ENCODE results near the gene CFHR5.
"Not testable (repeated sequence)": the region's sequence is repeated elsewhere in the genome, so short reads cannot be mapped to it uniquely, and the experiment has no call there.

Gene CFHR5

GRCh38 chr1:196977278-196977677 is at the start of gene CFHR5:
Gene CFHR5, plus strand, starts transcription at chr1:196977556. Its CDS starts 109 bp downstream, at chr1:196977665.
- ATAC-seq: no peak
- H3K27me3 Mint-ChIP-seq: no peaks in the 10 kb centered on the region
- H3K9me3 Mint-ChIP-seq: no peaks in the 10 kb centered on the region
- H3K4me1 Mint-ChIP-seq: no peaks in the 10 kb centered on the region
- H3K27ac Mint-ChIP-seq: no peak within 1 kb of the TSS
- H3K4me3 Mint-ChIP-seq: no peak within 1 kb of the TSS
- H3K36me3 Mint-ChIP-seq: no peaks in the 10 kb centered on the region

GRCh38 chr1:196932853-196933252 is 44.5 kb upstream of the CFHR5 start:
- ATAC-seq, H3K4me3 Mint-ChIP-seq, H3K27ac Mint-ChIP-seq, H3K36me3 Mint-ChIP-seq, H3K4me1 Mint-ChIP-seq, H3K9me3 Mint-ChIP-seq, H3K27me3 Mint-ChIP-seq: not testable (repeated sequence)

GRCh38 chr1:196933531-196934189 is 43.7 kb upstream of the CFHR5 start:
- peaks cover 3% of the 10 kb centered on the region for H3K9me3 Mint-ChIP-seq
- no peaks in the 10 kb centered on the region for H3K36me3 Mint-ChIP-seq
- peak; percentile 41 for ATAC-seq
- H3K27ac Mint-ChIP-seq: no peak overlapping the region
- no peaks in the 10 kb centered on the region for H3K27me3 Mint-ChIP-seq
- H3K4me3 Mint-ChIP-seq: no peak overlapping the region
- H3K4me1 Mint-ChIP-seq: no peaks in the 10 kb centered on the region

DNA sequence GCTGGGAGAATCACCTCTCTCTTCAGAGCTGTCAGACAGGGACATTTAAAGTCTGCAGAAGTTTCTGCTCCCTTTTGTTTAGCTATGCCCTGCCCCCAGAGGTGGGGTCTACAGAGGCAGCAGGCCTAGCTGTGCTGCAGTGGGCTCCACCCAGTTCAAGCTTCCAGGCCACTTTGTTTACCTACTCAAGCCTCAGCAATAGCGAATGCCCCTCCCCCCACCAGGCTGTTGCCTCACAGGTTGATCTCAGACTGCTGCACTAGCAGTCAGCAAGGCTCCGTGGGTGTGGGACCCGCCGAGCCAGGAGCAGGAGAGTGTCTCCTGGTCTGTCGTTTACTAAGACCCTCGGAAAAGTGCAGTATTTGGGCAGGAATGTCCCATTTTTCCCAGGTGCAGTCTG is 35.9 kb upstream of the CFHR5 start:
- H3K27ac Mint-ChIP-seq, H3K27me3 Mint-ChIP-seq, H3K9me3 Mint-ChIP-seq, ATAC-seq, H3K36me3 Mint-ChIP-seq, H3K4me3 Mint-ChIP-seq, H3K4me1 Mint-ChIP-seq: not testable (repeated sequence)

- H3K4me3 Mint-ChIP-seq, H3K9me3 Mint-ChIP-seq, H3K4me1 Mint-ChIP-seq, H3K36me3 Mint-ChIP-seq, H3K27me3 Mint-ChIP-seq, ATAC-seq, H3K27ac Mint-ChIP-seq: not testable (repeated sequence)
Measured at GRCh38 chr1:196943568-196943967, 33.8 kb upstream of the CFHR5 start, which contains the start of gene CFHR2. Gene CFHR2, plus strand, starts transcription at chr1:196943738. Its CDS starts 143 bp downstream, at chr1:196943881.

DNA sequence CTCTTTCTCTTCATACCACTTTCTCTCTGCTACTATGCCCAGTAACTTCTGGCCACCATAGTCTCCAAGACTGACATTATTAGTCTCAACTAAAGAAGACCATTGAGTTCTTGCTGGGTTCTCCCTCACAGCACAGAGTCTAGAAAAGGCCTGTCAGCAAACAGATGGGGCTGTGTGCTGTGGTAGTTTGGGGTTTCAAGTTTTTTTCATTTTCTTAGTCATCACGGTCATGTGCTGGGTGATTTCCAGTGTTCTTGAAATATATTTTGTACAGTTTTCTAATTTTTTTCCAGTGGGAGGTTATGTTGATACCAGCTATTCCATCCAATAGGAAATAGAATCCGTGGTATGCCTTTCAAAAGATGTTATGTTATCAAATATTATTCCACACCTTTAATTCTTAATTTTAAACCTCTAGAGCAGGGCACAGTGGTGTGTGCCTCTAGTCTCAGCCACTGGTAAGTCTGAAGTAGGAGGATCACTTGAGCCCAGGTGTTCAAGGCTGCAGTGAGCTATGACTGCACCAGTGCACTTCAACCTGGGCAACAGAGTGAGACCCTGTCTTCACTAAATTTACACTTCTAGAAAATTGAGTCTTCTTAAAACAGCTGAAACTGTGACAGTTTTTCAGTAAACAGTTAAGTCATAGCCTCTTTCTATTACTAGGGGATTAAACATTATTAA is 25.5 kb upstream of the CFHR5 start:
- Mint-ChIP-seq H3K27me3 (no peaks in the 10 kb centered on the region), H3K4me3 (no peak overlapping the region), H3K4me1 (no peaks in the 10 kb centered on the region), H3K9me3 (peaks cover 3% of the 10 kb centered on the region), H3K27ac (no peak overlapping the region), H3K36me3 (no peaks in the 10 kb centered on the region)
- no peak for ATAC-seq

GRCh38 chr1:196954778-196955177 is 22.6 kb upstream of the CFHR5 start:
- no peaks in the 10 kb centered on the region for H3K27me3 Mint-ChIP-seq
- no peak overlapping the region for H3K27ac Mint-ChIP-seq
- peaks cover 3% of the 10 kb centered on the region for H3K9me3 Mint-ChIP-seq
- no peaks in the 10 kb centered on the region for H3K36me3 Mint-ChIP-seq
- H3K4me3 Mint-ChIP-seq: no peak overlapping the region
- no peaks in the 10 kb centered on the region for H3K4me1 Mint-ChIP-seq
- peak; percentile 20 for ATAC-seq

GRCh38 chr1:196955926-196956325 is 21.4 kb upstream of the CFHR5 start:
- no peak for ATAC-seq
- H3K27ac Mint-ChIP-seq: no peak overlapping the region
- no peaks in the 10 kb centered on the region for H3K27me3 Mint-ChIP-seq
- H3K36me3 Mint-ChIP-seq: no peaks in the 10 kb centered on the region
- H3K4me1 Mint-ChIP-seq: no peaks in the 10 kb centered on the region
- H3K9me3 Mint-ChIP-seq: peaks cover 3% of the 10 kb centered on the region
- H3K4me3 Mint-ChIP-seq: no peak overlapping the region

DNA sequence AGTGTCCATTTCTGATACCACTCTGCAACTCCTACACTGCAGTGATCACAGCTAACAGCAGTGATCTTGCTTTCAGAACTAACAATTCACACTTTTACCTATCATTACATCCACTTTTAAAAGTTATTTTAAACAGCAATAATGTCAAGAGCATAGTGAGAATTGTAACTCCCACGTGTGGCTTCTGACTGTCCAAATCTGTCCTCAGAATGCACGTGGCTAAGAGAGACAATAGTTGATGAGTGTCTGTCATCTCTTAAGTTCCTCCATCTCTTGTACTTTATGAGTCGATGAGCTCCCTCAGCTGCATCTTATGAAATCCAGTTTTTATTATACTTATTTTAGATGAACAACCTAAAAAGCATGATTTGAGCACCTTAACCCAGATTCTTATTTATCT is 16.5 kb upstream of the CFHR5 start:
- ATAC-seq: no peak
- Mint-ChIP-seq H3K4me1 (no peaks in the 10 kb centered on the region), H3K36me3 (no peaks in the 10 kb centered on the region), H3K4me3 (no peak overlapping the region), H3K9me3 (peaks cover 3% of the 10 kb centered on the region), H3K27ac (no peak overlapping the region), H3K27me3 (no peaks in the 10 kb centered on the region)

- no peaks in the 10 kb centered on the region for H3K36me3 Mint-ChIP-seq
- H3K27me3 Mint-ChIP-seq: no peaks in the 10 kb centered on the region
- H3K4me3 Mint-ChIP-seq: no peak overlapping the region
- H3K9me3 Mint-ChIP-seq: no peaks in the 10 kb centered on the region
- H3K27ac Mint-ChIP-seq: no peak overlapping the region
- H3K4me1 Mint-ChIP-seq: no peaks in the 10 kb centered on the region
- no peak for ATAC-seq
Measured at GRCh38 chr1:196970182-196970581, 7.2 kb upstream of the CFHR5 start.

DNA sequence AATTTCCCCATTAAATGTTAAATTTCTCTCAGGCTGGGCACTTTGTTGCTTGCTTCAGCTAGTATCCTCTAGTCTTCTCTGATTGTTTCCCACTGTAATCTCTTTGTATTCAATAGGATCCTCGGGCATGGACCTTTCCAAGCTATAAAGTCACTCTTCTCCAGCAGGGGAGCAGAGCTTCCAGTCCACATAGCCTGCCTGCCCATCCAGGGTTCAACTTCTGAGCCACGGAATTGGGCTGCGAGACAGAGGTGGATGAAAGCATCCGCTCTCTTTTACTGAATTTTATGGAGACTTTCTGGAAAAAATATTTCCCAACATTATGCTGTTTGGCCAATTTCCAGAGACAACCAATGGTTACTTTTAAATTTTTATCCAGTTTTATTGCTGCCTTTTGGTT is 1.1 kb upstream of the CFHR5 start:
- no peaks in the 10 kb centered on the region for H3K9me3 Mint-ChIP-seq

DNA sequence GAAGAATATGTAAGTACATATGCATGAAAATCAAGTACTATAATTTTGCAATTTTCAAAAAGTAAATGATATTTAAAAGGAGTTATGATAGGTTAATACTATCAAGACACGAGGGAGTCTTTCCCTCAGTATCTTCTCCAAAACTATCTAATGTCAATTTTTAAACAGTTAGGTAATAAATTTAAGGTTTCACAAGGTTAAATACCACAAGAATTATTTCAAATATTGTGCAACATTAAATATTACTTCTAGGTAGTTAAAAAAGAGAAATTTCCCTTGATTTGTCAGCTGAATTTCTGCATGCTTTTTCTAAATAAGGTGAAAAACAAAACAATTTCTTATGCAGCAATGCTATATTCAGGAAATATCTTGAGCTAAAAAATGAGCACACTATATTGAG is 3.5 kb downstream of the CFHR5 start:
- no peak overlapping the region for H3K27ac Mint-ChIP-seq
- no peak overlapping the region for H3K4me3 Mint-ChIP-seq
- H3K4me1 Mint-ChIP-seq: no peaks in the 10 kb centered on the region
- no peak for ATAC-seq
- H3K27me3 Mint-ChIP-seq: no peaks in the 10 kb centered on the region
- H3K9me3 Mint-ChIP-seq: no peaks in the 10 kb centered on the region
- no peaks in the 10 kb centered on the region for H3K36me3 Mint-ChIP-seq

More for the DNA sequence above, 1.1 kb upstream of the CFHR5 start:
- no peak for ATAC-seq
- Mint-ChIP-seq H3K36me3 (no peaks in the 10 kb centered on the region), H3K27ac (no peak overlapping the region), H3K27me3 (no peaks in the 10 kb centered on the region), H3K4me3 (no peak overlapping the region), H3K4me1 (no peaks in the 10 kb centered on the region)

- H3K36me3 Mint-ChIP-seq, H3K27me3 Mint-ChIP-seq, H3K9me3 Mint-ChIP-seq, H3K4me1 Mint-ChIP-seq, H3K4me3 Mint-ChIP-seq, H3K27ac Mint-ChIP-seq, ATAC-seq: not testable (repeated sequence)
Measured at GRCh38 chr1:196982247-196982646, 4.9 kb downstream of the CFHR5 start.

- H3K27ac Mint-ChIP-seq, H3K4me1 Mint-ChIP-seq, H3K27me3 Mint-ChIP-seq, ATAC-seq, H3K36me3 Mint-ChIP-seq, H3K9me3 Mint-ChIP-seq, H3K4me3 Mint-ChIP-seq: not testable (repeated sequence)
Measured at GRCh38 chr1:196991919-196992651, 14.7 kb downstream of the CFHR5 start.

- H3K27me3 Mint-ChIP-seq: no peaks in the 10 kb centered on the region
- no peak overlapping the region for H3K4me3 Mint-ChIP-seq
- H3K27ac Mint-ChIP-seq: no peak overlapping the region
- H3K36me3 Mint-ChIP-seq: no peaks in the 10 kb centered on the region
- H3K4me1 Mint-ChIP-seq: no peaks in the 10 kb centered on the region
- ATAC-seq: no peak
- no peaks in the 10 kb centered on the region for H3K9me3 Mint-ChIP-seq
Measured at GRCh38 chr1:196993916-196994315, 16.6 kb downstream of the CFHR5 start.

- Mint-ChIP-seq H3K36me3 (no peaks in the 10 kb centered on the region), H3K27me3 (no peaks in the 10 kb centered on the region), H3K27ac (no peak overlapping the region), H3K9me3 (no peaks in the 10 kb centered on the region), H3K4me1 (no peaks in the 10 kb centered on the region), H3K4me3 (no peak overlapping the region)
- no peak for ATAC-seq
Measured at GRCh38 chr1:196997423-196997822, 20.1 kb downstream of the CFHR5 start.
